Ascending aorta (tissue), 2 donors: ENCODE results near the gene ABHD2. TPM values are rescaled to one million over a fixed set of nuclear protein-coding genes. Genes with fewer than 3 reads are reported as not detected.
"Not testable (repeated sequence)": the region's sequence is repeated elsewhere in the genome, so short reads cannot be mapped to it uniquely, and the experiment has no call there.

Experiments used
- DNase-seq, 2 donors: peaks; one replicate each; pipeline ENCODE4 v3.0.0-alpha.2; 2019; ENCODE audit warnings: low spot score in 2 of 2
- H3K27ac ChIP-seq, 2 donors: fragments of 200-600 bp; sonication (generic); one replicate each; pipeline ENCODE4 v1.5.1; 2016 to 2017; ENCODE audit warnings: mild to moderate bottlenecking in 1 of 2
- H3K27me3 ChIP-seq: fragments of 200-600 bp; sonication (generic); one replicate; pipeline ENCODE4 v1.5.1; 2017
- H3K36me3 ChIP-seq, 2 donors: fragments of 200-600 bp; sonication (generic); one replicate each; pipeline ENCODE4 v1.5.1; 2016
- H3K4me1 ChIP-seq, 2 donors: fragments of 200-600 bp; sonication (generic); one replicate each; pipeline ENCODE4 v1.5.1; 2016 to 2017; ENCODE audit warnings: mild to moderate bottlenecking in 1 of 2
- H3K4me3 ChIP-seq, 2 donors: fragments of 200-600 bp; sonication (generic); one replicate each; pipeline ENCODE4 v1.5.1; 2016 to 2017; ENCODE audit warnings: mild to moderate bottlenecking in 1 of 2
- H3K9me3 ChIP-seq, 2 donors: fragments of 200-600 bp; sonication (generic); one replicate each; pipeline ENCODE4 v1.5.1; 2016
- intact Hi-C: fragments of 100-400 bp; cut with DNase I; formaldehyde crosslinking; loops from one replicate; pipeline ENCODE4 v1.15.1; 2023
- total RNA-seq: library from RNA; depleted of rRNA; stranded (reverse); fragments of >200 nt; gene quantifications from one replicate; pipeline ENCODE4 v1.1.0, GENCODE V29; 2016
- TF ChIP-seq, protein P1 (sequence below), 3 experiments: fragments of 200-600 bp in 2 of 3; fragments of 450-650 bp in 1 of 3; sonication (generic) in 2 of 3; IDR thresholded peaks; one replicate each; pipeline ENCODE4 v1.5.1; 2016 to 2019; ENCODE audit warnings: antibody characterized with exemption in 3 of 3, mild to moderate bottlenecking in 1 of 3, moderate library complexity in 1 of 3

The ABHD2 gene
- total RNA-seq, 1 donor from 2014 or later, result 228 TPM

DNA sequence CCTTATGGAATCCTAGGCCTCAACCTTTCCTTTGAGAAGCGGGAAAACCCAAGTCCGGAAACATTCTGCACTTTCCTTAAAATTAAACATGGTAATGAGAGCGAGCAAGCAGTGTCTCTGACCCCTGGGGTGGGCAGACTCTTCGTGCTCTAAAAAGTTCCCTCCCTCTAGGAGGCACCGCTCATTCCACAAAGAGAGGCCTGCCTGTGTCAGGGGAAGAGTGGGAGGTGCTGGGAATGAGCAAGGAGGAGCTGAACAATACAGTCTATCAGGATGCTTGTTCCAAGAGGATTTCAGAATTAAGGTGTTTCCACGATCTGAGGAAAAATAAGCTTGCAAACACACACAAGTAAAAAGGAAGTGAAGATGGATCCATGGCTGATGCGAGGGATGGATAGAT, 139.2 kb downstream of the ABHD2 start:
- Histone ChIP-seq H3K27ac (no peak overlapping the region), H3K4me1 (no peaks in the 10 kb centered on the region), H3K36me3 (no peaks in the 10 kb centered on the region), H3K9me3 (no peaks in the 10 kb centered on the region), H3K27me3 (no peaks in the 10 kb centered on the region), H3K4me3 (no peak overlapping the region)
- no peak for DNase-seq
- TF ChIP-seq, protein P1, sequence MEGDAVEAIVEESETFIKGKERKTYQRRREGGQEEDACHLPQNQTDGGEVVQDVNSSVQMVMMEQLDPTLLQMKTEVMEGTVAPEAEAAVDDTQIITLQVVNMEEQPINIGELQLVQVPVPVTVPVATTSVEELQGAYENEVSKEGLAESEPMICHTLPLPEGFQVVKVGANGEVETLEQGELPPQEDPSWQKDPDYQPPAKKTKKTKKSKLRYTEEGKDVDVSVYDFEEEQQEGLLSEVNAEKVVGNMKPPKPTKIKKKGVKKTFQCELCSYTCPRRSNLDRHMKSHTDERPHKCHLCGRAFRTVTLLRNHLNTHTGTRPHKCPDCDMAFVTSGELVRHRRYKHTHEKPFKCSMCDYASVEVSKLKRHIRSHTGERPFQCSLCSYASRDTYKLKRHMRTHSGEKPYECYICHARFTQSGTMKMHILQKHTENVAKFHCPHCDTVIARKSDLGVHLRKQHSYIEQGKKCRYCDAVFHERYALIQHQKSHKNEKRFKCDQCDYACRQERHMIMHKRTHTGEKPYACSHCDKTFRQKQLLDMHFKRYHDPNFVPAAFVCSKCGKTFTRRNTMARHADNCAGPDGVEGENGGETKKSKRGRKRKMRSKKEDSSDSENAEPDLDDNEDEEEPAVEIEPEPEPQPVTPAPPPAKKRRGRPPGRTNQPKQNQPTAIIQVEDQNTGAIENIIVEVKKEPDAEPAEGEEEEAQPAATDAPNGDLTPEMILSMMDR (IDR thresholded peaks at IDR 0.05), result no peak
- intact Hi-C loops, result no loop called here

DNA sequence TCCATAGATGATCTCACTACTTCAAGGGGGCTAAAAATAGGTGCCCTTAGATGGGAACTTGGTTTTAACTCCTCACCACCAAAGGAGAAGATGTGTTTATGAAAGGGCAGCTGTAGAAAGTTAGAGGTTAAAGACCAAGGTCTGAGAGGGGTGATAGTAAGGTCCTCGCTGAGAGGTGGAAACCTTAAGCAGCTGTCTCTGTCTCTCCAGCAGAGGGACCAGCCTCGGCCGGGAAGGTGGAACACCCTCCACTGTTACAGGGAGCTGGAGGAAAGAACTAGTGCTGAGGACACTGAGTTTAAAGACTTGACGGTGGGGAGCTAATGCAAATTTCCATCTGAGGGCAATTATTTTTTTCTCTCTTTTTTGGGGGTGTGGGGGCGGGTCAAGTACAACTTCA, 142.0 kb downstream of the ABHD2 start:
- H3K4me1 ChIP-seq, result no peaks in the 10 kb centered on the region
- no peak overlapping the region for H3K27ac ChIP-seq
- intact Hi-C loops, result no loop called here
- no peak for DNase-seq
- no peak overlapping the region for H3K4me3 ChIP-seq
- TF ChIP-seq, protein P1 (IDR thresholded peaks at IDR 0.05), result no peak
- no peaks in the 10 kb centered on the region for H3K9me3 ChIP-seq
- H3K36me3 ChIP-seq, result no peaks in the 10 kb centered on the region
- H3K27me3 ChIP-seq, result no peaks in the 10 kb centered on the region

DNA sequence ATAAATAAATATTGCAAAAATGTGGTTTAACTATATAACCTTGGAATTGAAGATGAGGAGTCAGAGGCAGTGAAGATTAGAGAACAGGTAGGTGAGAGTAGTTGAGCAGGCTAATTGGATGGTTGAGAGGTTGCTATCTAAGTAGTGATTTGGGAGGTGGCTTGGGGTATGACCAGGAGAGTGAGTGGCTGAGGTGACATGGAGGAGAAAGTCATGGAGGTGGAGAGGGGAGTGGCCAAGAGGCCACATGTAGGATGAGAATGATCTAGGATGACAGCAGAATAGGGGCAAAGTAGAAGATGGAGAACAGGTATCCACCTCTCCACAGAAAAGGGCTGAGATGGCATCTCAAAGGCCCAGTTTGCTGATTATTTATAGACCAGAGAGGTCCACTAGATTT, 143.6 kb downstream of the ABHD2 start:
- Histone ChIP-seq H3K4me1 (no peaks in the 10 kb centered on the region), H3K36me3 (no peaks in the 10 kb centered on the region), H3K9me3 (no peaks in the 10 kb centered on the region), H3K27ac (no peak overlapping the region), H3K4me3 (no peak overlapping the region), H3K27me3 (no peaks in the 10 kb centered on the region)
- intact Hi-C loops, result no loop called here
- TF ChIP-seq, protein P1 (IDR thresholded peaks at IDR 0.05), result no peak
- no peak for DNase-seq

DNA sequence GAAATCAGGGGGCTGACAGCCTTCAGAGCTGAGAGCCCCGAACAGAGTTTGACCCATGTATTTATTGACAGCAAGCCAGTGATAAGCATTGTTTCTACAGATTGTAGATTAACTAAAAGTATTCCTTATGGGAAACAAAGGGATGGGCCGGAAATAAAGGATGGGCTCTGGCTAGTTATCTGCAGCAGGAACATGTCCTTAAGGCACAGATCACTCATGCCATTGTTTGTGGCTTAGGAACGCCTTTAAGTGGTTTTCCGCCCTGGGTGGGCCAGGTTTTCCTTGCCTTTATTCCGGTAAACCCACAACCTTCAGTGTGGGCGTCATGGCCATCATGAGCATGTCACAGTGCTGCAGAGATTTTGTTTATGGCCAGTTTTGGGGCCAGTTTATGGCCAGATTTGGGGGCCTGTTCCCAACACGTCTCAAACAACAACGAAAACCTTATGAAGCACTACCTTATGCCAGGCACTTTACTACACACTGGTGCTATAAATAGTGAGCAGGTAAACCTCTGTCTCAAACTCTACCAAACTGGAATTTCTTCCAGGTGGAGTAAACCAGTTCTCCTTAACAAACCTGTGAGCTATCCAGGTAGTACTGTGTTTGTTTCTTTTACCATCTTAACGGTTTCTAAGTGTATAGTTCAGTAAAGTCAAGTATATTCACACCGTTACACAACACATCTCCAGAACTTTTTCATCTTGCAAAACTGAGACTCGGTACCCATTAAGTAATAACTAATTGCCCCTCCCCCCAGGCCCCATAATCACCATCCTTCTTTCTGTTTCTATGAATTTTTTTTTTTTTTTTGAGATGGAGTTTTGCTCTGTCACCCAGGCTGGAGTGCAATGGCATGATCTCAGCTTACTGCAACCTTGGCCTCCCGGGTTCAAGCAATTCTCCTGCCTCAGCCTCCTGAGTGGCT, 151.9 kb downstream of the ABHD2 start:
- not testable (repeated sequence) for H3K27ac ChIP-seq
- intact Hi-C loops, result loop anchor here (5.0 kb wide), 2 partner anchors 183 to 223 kb away; no protein-coding TSS in a partner anchor

DNA sequence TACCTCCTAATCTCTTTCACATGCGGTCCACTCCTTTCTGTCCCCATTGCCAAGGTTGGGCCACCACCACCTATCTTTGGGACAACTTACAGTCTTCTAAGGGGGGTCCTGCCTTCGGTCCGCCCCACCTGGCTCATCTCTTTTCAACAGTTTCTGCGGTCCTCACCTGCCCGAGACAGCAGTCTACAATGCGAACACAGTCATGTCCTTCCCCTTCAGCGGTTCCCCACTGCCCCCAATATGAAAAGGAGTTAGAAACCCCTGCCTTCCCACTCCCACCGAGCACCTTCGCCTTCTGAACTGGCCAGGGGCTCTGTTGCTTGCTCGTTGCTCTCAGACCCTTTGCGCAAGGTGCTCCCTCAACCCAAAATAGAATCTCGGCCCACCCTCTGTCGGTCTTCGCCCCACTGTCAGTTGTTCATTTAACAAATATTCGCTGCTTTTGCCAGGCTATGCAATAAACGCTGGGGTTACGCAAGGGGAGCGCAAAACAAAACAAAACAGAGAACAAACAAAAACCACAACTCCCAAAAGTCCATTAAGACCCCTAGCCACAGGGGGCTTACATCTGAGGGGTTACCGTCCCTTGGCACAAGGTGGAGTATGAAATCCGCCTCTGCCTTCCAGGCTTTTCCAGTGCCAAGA, 154.9 kb downstream of the ABHD2 start:
- H3K27me3 ChIP-seq, result no peaks in the 10 kb centered on the region
- TF ChIP-seq, protein P1 (IDR thresholded peaks at IDR 0.05), result no peak
- DNase-seq, result peak in 1 of 2 donors; percentile 70
- H3K4me3 ChIP-seq, result peak overlapping the region; percentile 77 to 83
- H3K36me3 ChIP-seq, result no peaks in the 10 kb centered on the region
- no peaks in the 10 kb centered on the region for H3K9me3 ChIP-seq
- peaks cover 5 to 10% of the 10 kb centered on the region in 2 donors for H3K4me1 ChIP-seq
- peak overlapping the region; percentile 24 for H3K27ac ChIP-seq
- intact Hi-C loops, result loop anchor here (2.0 to 5.0 kb wide), 5 partner anchors 36 to 348 kb away; partner anchors contain the start of genes HAPLN3 and POLG

More for the DNA sequence above, 151.9 kb downstream of the ABHD2 start:
- H3K27me3 ChIP-seq, H3K4me3 ChIP-seq, DNase-seq, H3K9me3 ChIP-seq, H3K4me1 ChIP-seq, H3K36me3 ChIP-seq: not testable (repeated sequence)
